Upper lobe of left lung (tissue), 4 donors: Measurements from ENCODE around the gene VAV2.

Experiments used
- EP300 ChIP-seq, 4 donors: sonication (generic); formaldehyde crosslinking; IDR thresholded peaks; one replicate each; pipeline ENCODE4 v1.5.1; 2017; ENCODE audit warnings: antibody characterized with exemption in 4 of 4, control low read depth in 2 of 4
- POLR2A ChIP-seq, 4 donors: fragments of 450-650 bp; IDR thresholded peaks; one replicate each; pipeline ENCODE4 v1.5.1; 2016 to 2017; ENCODE audit warnings: antibody characterized with exemption in 4 of 4, mild to moderate bottlenecking in 2 of 4
- POLR2AphosphoS5 ChIP-seq, 2 donors: sonication (generic); formaldehyde crosslinking; IDR thresholded peaks; one replicate each; pipeline ENCODE4 v1.5.1; 2017; ENCODE audit warnings: antibody characterized with exemption in 2 of 2
- TF ChIP-seq, protein P1 (sequence below), 6 experiments: fragments of 450-650 bp in 4 of 6; fragments of 200-600 bp in 2 of 6; sonication (generic) in 2 of 6; IDR thresholded peaks; one replicate each; pipeline ENCODE4 v1.5.1; 2016 to 2019; ENCODE audit warnings: antibody characterized with exemption in 6 of 6

DNA sequence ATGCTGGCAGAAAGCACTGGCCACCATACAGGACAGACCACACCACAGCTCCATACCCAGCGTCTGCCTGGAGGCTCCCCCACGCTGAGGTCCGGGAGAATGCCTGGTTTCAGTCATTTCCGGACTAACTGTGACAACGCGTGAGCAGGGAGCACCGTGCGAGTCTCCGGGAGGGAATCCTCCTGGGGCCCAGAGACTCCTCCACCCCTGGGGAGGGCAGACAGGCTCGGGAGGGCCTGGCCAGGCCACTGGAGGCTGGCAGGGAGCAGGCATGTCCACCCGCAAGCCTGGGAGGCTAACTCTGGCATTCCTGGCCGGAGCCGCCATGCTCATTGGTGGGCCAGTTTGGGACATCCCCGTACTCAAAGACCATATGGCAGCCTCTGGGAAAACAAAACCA is 39.7 kb upstream of the VAV2 start:
- TF ChIP-seq, protein P1, sequence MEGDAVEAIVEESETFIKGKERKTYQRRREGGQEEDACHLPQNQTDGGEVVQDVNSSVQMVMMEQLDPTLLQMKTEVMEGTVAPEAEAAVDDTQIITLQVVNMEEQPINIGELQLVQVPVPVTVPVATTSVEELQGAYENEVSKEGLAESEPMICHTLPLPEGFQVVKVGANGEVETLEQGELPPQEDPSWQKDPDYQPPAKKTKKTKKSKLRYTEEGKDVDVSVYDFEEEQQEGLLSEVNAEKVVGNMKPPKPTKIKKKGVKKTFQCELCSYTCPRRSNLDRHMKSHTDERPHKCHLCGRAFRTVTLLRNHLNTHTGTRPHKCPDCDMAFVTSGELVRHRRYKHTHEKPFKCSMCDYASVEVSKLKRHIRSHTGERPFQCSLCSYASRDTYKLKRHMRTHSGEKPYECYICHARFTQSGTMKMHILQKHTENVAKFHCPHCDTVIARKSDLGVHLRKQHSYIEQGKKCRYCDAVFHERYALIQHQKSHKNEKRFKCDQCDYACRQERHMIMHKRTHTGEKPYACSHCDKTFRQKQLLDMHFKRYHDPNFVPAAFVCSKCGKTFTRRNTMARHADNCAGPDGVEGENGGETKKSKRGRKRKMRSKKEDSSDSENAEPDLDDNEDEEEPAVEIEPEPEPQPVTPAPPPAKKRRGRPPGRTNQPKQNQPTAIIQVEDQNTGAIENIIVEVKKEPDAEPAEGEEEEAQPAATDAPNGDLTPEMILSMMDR (IDR thresholded peaks at IDR 0.05) = no peak
- no peak for TF ChIP-seq EP300 (IDR thresholded peaks at IDR 0.05)
- TF ChIP-seq POLR2A (IDR thresholded peaks at IDR 0.05) = no peak
- TF ChIP-seq POLR2AphosphoS5 (IDR thresholded peaks at IDR 0.05) = no peak
